ENCODE results near the gene PIP5K1A.

GRCh38 chr1:151243683-151244216 lies 45.4 kb downstream of the PIP5K1A start:
- TF ChIP-seq POLR2AphosphoS5 (IDR thresholded peaks at IDR 0.05; ENCODE audit: low read depth, low read length) (no peak), SIN3A (IDR thresholded peaks at IDR 0.05; ENCODE audit: borderline replicate concordance, insufficient read depth, low read length) (no peak), FOXP2 (optimal IDR thresholded peaks at IDR 0.05; ENCODE audit: borderline replicate concordance, extremely low read depth, extremely low read length, insufficient read depth) (no peak)
- TF ChIP-seq, protein P1, sequence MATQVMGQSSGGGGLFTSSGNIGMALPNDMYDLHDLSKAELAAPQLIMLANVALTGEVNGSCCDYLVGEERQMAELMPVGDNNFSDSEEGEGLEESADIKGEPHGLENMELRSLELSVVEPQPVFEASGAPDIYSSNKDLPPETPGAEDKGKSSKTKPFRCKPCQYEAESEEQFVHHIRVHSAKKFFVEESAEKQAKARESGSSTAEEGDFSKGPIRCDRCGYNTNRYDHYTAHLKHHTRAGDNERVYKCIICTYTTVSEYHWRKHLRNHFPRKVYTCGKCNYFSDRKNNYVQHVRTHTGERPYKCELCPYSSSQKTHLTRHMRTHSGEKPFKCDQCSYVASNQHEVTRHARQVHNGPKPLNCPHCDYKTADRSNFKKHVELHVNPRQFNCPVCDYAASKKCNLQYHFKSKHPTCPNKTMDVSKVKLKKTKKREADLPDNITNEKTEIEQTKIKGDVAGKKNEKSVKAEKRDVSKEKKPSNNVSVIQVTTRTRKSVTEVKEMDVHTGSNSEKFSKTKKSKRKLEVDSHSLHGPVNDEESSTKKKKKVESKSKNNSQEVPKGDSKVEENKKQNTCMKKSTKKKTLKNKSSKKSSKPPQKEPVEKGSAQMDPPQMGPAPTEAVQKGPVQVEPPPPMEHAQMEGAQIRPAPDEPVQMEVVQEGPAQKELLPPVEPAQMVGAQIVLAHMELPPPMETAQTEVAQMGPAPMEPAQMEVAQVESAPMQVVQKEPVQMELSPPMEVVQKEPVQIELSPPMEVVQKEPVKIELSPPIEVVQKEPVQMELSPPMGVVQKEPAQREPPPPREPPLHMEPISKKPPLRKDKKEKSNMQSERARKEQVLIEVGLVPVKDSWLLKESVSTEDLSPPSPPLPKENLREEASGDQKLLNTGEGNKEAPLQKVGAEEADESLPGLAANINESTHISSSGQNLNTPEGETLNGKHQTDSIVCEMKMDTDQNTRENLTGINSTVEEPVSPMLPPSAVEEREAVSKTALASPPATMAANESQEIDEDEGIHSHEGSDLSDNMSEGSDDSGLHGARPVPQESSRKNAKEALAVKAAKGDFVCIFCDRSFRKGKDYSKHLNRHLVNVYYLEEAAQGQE (IDR thresholded peaks at IDR 0.05; ENCODE audit: insufficient read depth in 1 of 2, low read depth in 2 of 2, low read length in 2 of 2), result no peak
